Measurements from ENCODE around the gene ZNF343. TPM values are rescaled to one million over a fixed set of nuclear protein-coding genes. Genes with fewer than 3 reads are reported as not detected.

The ZNF343 gene
- total and polyA plus RNA-seq, 3 donors from 2014 or later: 9.9 to 11.7 (median 11.0) TPM

- 93 to 96% methylated on average over 7 to 9 of the region's 9 CpGs for WGBS, 2 donors
- DNase-seq: no peak
- intact Hi-C loops (cut with DNase I; ENCODE audit: low total_unique reads): no loop called here
Observed at GRCh38 chr20:2475850-2476741, 32.6 kb downstream of the ZNF343 start.

DNA sequence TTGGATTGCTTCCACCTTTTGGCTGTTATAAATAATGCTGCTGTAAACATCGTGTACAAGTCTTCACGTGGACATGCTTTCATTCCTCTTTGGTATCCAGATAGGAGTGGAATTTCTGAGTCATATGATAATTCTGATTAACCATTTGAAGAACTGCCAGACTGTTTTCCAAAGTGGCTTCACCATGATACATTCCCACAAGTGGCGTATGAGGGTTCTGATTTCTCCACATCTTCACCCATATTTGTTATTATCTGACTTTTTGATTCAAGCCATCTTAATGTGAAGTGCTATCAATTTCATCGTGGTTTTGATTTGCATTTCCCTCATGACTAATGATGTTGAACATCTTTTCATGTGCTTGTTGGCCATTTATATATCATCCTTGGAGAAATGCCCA is 35.2 kb downstream of the ZNF343 start:
- H3K27ac ChIP-seq: no peak overlapping the region
- H3K4me1 ChIP-seq: peaks cover 10% of the 10 kb centered on the region
- no peaks in the 10 kb centered on the region for H3K27me3 ChIP-seq
- WGBS, 2 donors: 59 to 60% methylated on average over 4 of the region's 4 CpGs
- H3K36me3 ChIP-seq (ENCODE audit: low read depth, missing control alignments): no peaks in the 10 kb centered on the region
- intact Hi-C loops (cut with DNase I; ENCODE audit: low total_unique reads): no loop called here
- TF ChIP-seq POLR2A (IDR thresholded peaks at IDR 0.05) (no peak), CTCF (IDR thresholded peaks at IDR 0.05) (no peak)
- DNase-seq: no peak
- H3K9me3 ChIP-seq: no peaks in the 10 kb centered on the region
- H3K4me3 ChIP-seq: no peak overlapping the region

More at GRCh38 chr20:2475850-2476741, 32.6 kb downstream of the ZNF343 start:
- TF ChIP-seq CTCF (IDR thresholded peaks at IDR 0.05) (no peak), POLR2A (IDR thresholded peaks at IDR 0.05) (no peak)
- H3K4me3 ChIP-seq: no peak overlapping the region
- H3K27me3 ChIP-seq: no peaks in the 10 kb centered on the region
- no peaks in the 10 kb centered on the region for H3K9me3 ChIP-seq
- no peaks in the 10 kb centered on the region for H3K4me1 ChIP-seq
- no peak overlapping the region for H3K27ac ChIP-seq
- no peaks in the 10 kb centered on the region for H3K36me3 ChIP-seq (ENCODE audit: low read depth, missing control alignments)

DNA sequence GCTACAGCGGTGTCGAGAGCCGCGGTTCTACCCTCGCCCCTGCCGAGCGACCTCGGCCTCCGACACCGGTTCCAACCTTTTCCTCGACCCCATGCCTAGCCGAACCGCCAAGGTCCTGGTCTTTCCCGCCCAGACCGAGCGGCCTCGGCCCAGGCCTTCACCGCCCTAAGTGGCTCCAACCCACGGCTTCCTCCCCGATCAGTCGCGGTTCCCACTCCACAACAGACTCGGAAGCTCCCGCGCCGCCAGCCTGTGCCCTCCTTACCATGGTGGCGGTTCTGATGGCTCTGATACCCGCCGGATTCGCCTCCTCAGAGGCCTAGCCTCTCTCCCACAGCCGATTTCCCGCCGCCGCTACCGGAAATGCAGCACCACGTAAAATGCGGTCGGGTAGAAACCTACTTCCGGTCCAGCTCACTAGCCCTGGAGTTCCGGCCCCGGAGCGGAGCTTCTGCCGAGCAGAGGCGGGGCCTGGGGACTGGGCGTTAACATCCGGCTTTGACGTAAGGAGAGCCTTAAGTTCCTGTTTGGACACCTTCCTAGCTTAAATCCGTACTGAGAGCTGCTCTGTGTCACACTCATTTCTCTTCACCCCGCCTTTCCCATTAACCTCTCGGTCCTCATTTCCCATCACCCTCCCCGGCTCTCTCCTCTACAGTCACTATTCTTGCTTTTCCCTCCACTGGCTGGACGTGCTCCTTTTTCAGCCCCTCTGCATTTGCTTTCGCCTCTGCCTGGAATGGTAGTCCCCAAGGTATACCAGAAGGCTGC is 38.1 kb downstream of the ZNF343 start, which contains the start of gene SNRPB:
Gene SNRPB (minus strand): TSS at position 367 of the 771 bp plus-strand sequence. CDS start 99 bp downstream, at position 268.
- 0% methylated on average over 18 to 53 of the region's 53 CpGs for WGBS, 2 donors
- Histone ChIP-seq H3K27ac (peak within 1 kb of the TSS; percentile 90 to 93), H3K9me3 (no peaks in the 10 kb centered on the region), H3K4me1 (peaks cover 13% of the 10 kb centered on the region), H3K4me3 (peak within 1 kb of the TSS; percentile 69 to 94), H3K36me3 (ENCODE audit: low read depth, missing control alignments) (no peaks in the 10 kb centered on the region), H3K27me3 (no peaks in the 10 kb centered on the region)
- TF ChIP-seq CTCF (IDR thresholded peaks at IDR 0.05): peak in 1 of 3 experiments; percentile 14
- peak; percentile 93 for TF ChIP-seq POLR2A (IDR thresholded peaks at IDR 0.05)
- intact Hi-C loops (cut with DNase I; ENCODE audit: low total_unique reads): no loop called here
- DNase-seq: peak; percentile 98

- intact Hi-C loops (cut with DNase I; ENCODE audit: low total_unique reads): no loop called here
- no peaks in the 10 kb centered on the region for H3K36me3 ChIP-seq (ENCODE audit: low read depth, missing control alignments)
- WGBS, 2 donors: 0% methylated on average over 19 of the region's 19 CpGs
- peak overlapping the region; percentile 90 to 93 for H3K27ac ChIP-seq
- no peaks in the 10 kb centered on the region for H3K27me3 ChIP-seq
- DNase-seq: peak; percentile 63
- H3K4me1 ChIP-seq: peaks cover 13% of the 10 kb centered on the region
- H3K4me3 ChIP-seq: peak overlapping the region; percentile 69 to 94
- no peak for TF ChIP-seq POLR2A (IDR thresholded peaks at IDR 0.05)
- no peak for TF ChIP-seq CTCF (IDR thresholded peaks at IDR 0.05)
- no peaks in the 10 kb centered on the region for H3K9me3 ChIP-seq
Observed at GRCh38 chr20:2469991-2470422, 38.7 kb downstream of the ZNF343 start.
